ENCODE data around the gene GRIP1.

The GRIP1 gene

GRCh38 chr12:66664076-66664475 is 14.8 kb downstream of the GRIP1 start:
- no peak for TF ChIP-seq Cebpa-rat (IDR thresholded peaks at IDR 0.05)
- Histone ChIP-seq H3K4me1 (peaks cover 25 to 36% (median 27%) of the 10 kb centered on the region in 10 experiments), H3K9me3 (replicated peaks in 1 of 11) (no peaks in the 10 kb centered on the region), H3K4me3 (no peak overlapping the region), H3K27ac (no peak overlapping the region), H4K20me1 (no peaks in the 10 kb centered on the region), H3K36me3 (no peaks in the 10 kb centered on the region), H3K27me3 (no peaks in the 10 kb centered on the region), H3K9ac (no peak overlapping the region), H3K4me2 (no peak overlapping the region)

- H3K36me3 ChIP-seq = no peaks in the 10 kb centered on the region
- no peak for TF ChIP-seq Cebpa-rat (IDR thresholded peaks at IDR 0.05)
- H3K27ac ChIP-seq = no peak overlapping the region
- H3K4me1 ChIP-seq = peaks cover 25 to 36% (median 27%) of the 10 kb centered on the region in 10 experiments
- no peaks in the 10 kb centered on the region for H3K9me3 ChIP-seq (replicated peaks in 1 of 11)
- H4K20me1 ChIP-seq = no peaks in the 10 kb centered on the region
- H3K4me2 ChIP-seq = peak overlapping the region in 9 of 11 experiments; percentile 7 to 78 (median 60); a peak in 13 of 22 replicates
- no peak overlapping the region for H3K9ac ChIP-seq
- H3K27me3 ChIP-seq = no peaks in the 10 kb centered on the region
- no peak overlapping the region for H3K4me3 ChIP-seq
Measured at GRCh38 chr12:66663611-66664010, 15.3 kb downstream of the GRIP1 start.

- Histone ChIP-seq H3K9me3 (replicated peaks in 1 of 11) (no peaks in the 10 kb centered on the region), H3K36me3 (no peaks in the 10 kb centered on the region), H3K27me3 (no peaks in the 10 kb centered on the region), H3K9ac (no peak overlapping the region), H3K4me1 (peaks cover 20 to 31% (median 27%) of the 10 kb centered on the region in 10 experiments), H3K4me3 (no peak overlapping the region), H4K20me1 (no peaks in the 10 kb centered on the region), H3K27ac (peak overlapping the region in 5 of 11 experiments; percentile 7 to 52 (median 32); a peak in 6 of 22 replicates), H3K4me2 (peak overlapping the region; percentile 10 to 78 (median 64); a peak in 20 of 22 replicates)
- no peak for TF ChIP-seq Cebpa-rat (IDR thresholded peaks at IDR 0.05)
Measured at GRCh38 chr12:66662729-66663128, 16.1 kb downstream of the GRIP1 start.

GRCh38 chr12:66662179-66662578 is 16.7 kb downstream of the GRIP1 start:
- H3K4me1 ChIP-seq = peaks cover 20 to 29% (median 26%) of the 10 kb centered on the region in 10 experiments
- H3K27me3 ChIP-seq = no peaks in the 10 kb centered on the region
- no peak overlapping the region for H3K4me3 ChIP-seq
- H3K9ac ChIP-seq = no peak overlapping the region; a peak in 1 of 22 replicates
- no peaks in the 10 kb centered on the region for H3K36me3 ChIP-seq
- TF ChIP-seq Cebpa-rat (IDR thresholded peaks at IDR 0.05) = no peak
- H3K27ac ChIP-seq = peak overlapping the region in 8 of 11 experiments; percentile 3 to 59 (median 39); a peak in 9 of 22 replicates
- H3K9me3 ChIP-seq (replicated peaks in 1 of 11) = no peaks in the 10 kb centered on the region
- no peaks in the 10 kb centered on the region for H4K20me1 ChIP-seq
- peak overlapping the region; percentile 10 to 78 (median 64); a peak in 21 of 22 replicates for H3K4me2 ChIP-seq

- no peak for TF ChIP-seq Cebpa-rat (IDR thresholded peaks at IDR 0.05)
- H3K27ac ChIP-seq = peak overlapping the region in 4 of 11 experiments; percentile 3 to 59 (median 54); a peak in 5 of 22 replicates
- no peaks in the 10 kb centered on the region for H3K27me3 ChIP-seq
- no peak overlapping the region for H3K9ac ChIP-seq
- H3K36me3 ChIP-seq = no peaks in the 10 kb centered on the region
- H3K4me3 ChIP-seq = no peak overlapping the region
- H3K9me3 ChIP-seq (replicated peaks in 1 of 11) = no peaks in the 10 kb centered on the region
- peaks cover 20 to 29% (median 26%) of the 10 kb centered on the region in 10 experiments for H3K4me1 ChIP-seq
- no peaks in the 10 kb centered on the region for H4K20me1 ChIP-seq
- H3K4me2 ChIP-seq = peak overlapping the region in 9 of 11 experiments; percentile 26 to 78 (median 65); a peak in 12 of 22 replicates
Measured at GRCh38 chr12:66661357-66661756, 17.5 kb downstream of the GRIP1 start.

- H4K20me1 ChIP-seq = no peaks in the 10 kb centered on the region
- TF ChIP-seq Cebpa-rat (IDR thresholded peaks at IDR 0.05) = no peak
Measured at GRCh38 chr12:66653796-66654195, 25.1 kb downstream of the GRIP1 start.

GRCh38 chr12:66648033-66648735 is 30.7 kb downstream of the GRIP1 start:
- Histone ChIP-seq H3K36me3 (no peaks in the 10 kb centered on the region; a peak in 1 of 22 replicates), H3K27ac (no peak overlapping the region), H3K4me2 (no peak overlapping the region), H3K9ac (no peak overlapping the region), H3K4me3 (no peak overlapping the region), H3K9me3 (replicated peaks in 1 of 11) (peaks cover 0 to 8% (median 0%) of the 10 kb centered on the region in 11 experiments; a peak in 6 of 22 replicates), H3K4me1 (no peaks in the 10 kb centered on the region), H3K27me3 (no peaks in the 10 kb centered on the region), H4K20me1 (no peaks in the 10 kb centered on the region)
- TF ChIP-seq Cebpa-rat (IDR thresholded peaks at IDR 0.05) = no peak

More at GRCh38 chr12:66653796-66654195, 25.1 kb downstream of the GRIP1 start:
- Histone ChIP-seq H3K4me2 (no peak overlapping the region), H3K4me3 (no peak overlapping the region), H3K9me3 (replicated peaks in 1 of 11) (peaks cover 0 to 8% (median 0%) of the 10 kb centered on the region in 11 experiments; a peak in 6 of 22 replicates), H3K4me1 (no peaks in the 10 kb centered on the region), H3K36me3 (no peaks in the 10 kb centered on the region; a peak in 1 of 22 replicates), H3K27me3 (no peaks in the 10 kb centered on the region), H3K9ac (no peak overlapping the region), H3K27ac (no peak overlapping the region)

GRCh38 chr12:66647034-66647691 is 31.7 kb downstream of the GRIP1 start:
- no peak overlapping the region for H3K4me2 ChIP-seq
- H3K9me3 ChIP-seq (replicated peaks in 1 of 11) = peaks cover 0 to 4% (median 0%) of the 10 kb centered on the region in 11 experiments; a peak in 6 of 22 replicates
- no peak overlapping the region for H3K4me3 ChIP-seq
- H3K4me1 ChIP-seq = no peaks in the 10 kb centered on the region
- no peak overlapping the region for H3K9ac ChIP-seq
- no peaks in the 10 kb centered on the region for H3K27me3 ChIP-seq
- no peak overlapping the region for H3K27ac ChIP-seq
- no peak for TF ChIP-seq Cebpa-rat (IDR thresholded peaks at IDR 0.05)
- no peaks in the 10 kb centered on the region for H3K36me3 ChIP-seq
- H4K20me1 ChIP-seq = no peaks in the 10 kb centered on the region

GRCh38 chr12:66644151-66644550 is 34.7 kb downstream of the GRIP1 start:
- no peaks in the 10 kb centered on the region for H3K27me3 ChIP-seq
- TF ChIP-seq Cebpa-rat (IDR thresholded peaks at IDR 0.05) = no peak

More at GRCh38 chr12:66644151-66644550, 34.7 kb downstream of the GRIP1 start:
- Histone ChIP-seq H3K4me2 (no peak overlapping the region), H3K36me3 (no peaks in the 10 kb centered on the region), H3K9me3 (replicated peaks in 1 of 11) (no peaks in the 10 kb centered on the region), H3K27ac (no peak overlapping the region), H3K4me3 (no peak overlapping the region), H3K4me1 (no peaks in the 10 kb centered on the region), H3K9ac (no peak overlapping the region), H4K20me1 (no peaks in the 10 kb centered on the region)

Measured in BLaER1 treated with 17β-estradiol and CSF1 and Interleukin-3, amounts not matched to agents 10 nM and 100 nM (cell line).